ENCODE results near the gene LIMCH1. TPM values are rescaled to one million over a fixed set of nuclear protein-coding genes. Genes with fewer than 3 reads are reported as not detected.

LIMCH1 gene
- total RNA-seq, 1 experiment from 2014 or later, result 10.4 TPM

GRCh38 chr4:41678086-41678816 lies 140.3 kb downstream of the LIMCH1 start:
- CTCF ChIA-PET, result no interaction called here

DNA sequence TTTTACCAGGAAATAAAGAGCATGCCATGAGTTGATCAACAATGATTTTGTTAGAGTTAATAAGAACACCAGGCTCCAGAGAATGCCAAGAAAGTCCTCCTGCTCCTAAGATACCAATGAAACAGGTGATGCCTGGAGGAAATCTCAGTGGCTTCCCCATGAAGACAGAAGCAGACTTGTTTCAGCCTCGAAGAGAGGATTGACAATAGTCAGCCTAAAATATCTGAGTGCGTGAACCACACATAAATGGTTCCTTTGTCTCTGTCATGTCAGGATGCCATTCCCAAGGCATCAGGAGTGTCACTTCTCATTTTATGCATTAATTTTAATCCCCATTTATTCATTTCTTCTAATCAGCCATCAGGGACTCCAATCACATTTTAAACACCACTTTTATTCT lies 141.0 kb downstream of the LIMCH1 start:
- Histone ChIP-seq H4K20me1 (ENCODE audit: insufficient read depth) (no peaks in the 10 kb centered on the region), H3K4me2 (ENCODE audit: low read length) (no peak overlapping the region), H3K4me1 (ENCODE audit: control insufficient read depth in 1 of 2, insufficient read depth in 2 of 2, low read length in 2 of 2) (no peaks in the 10 kb centered on the region), H3K9me2 (ENCODE audit: insufficient read depth) (no peaks in the 10 kb centered on the region), H3K27ac (ENCODE audit: low read depth, low read length) (no peak overlapping the region), H3K79me2 (ENCODE audit: insufficient read depth, low read length) (no peaks in the 10 kb centered on the region), H3K27me3 (ENCODE audit: insufficient read depth, low read length) (no peaks in the 10 kb centered on the region), H2AFZ (ENCODE audit: low read depth, low read length, poor library complexity, severe bottlenecking) (no peak overlapping the region), H3K4me3 (replicated peaks in 1 of 2; ENCODE audit: low read depth in 1 of 2, low read length in 2 of 2) (no peak overlapping the region), H3K9me3 (ENCODE audit: control insufficient read depth in 1 of 2, insufficient read depth in 1 of 2, low read depth in 1 of 2, low read length in 2 of 2) (no peaks in the 10 kb centered on the region), H3K36me3 (ENCODE audit: control insufficient read depth in 1 of 2, insufficient read depth in 2 of 2, low read length in 2 of 2) (no peaks in the 10 kb centered on the region), H3K9ac (ENCODE audit: low read length) (no peak overlapping the region)
- ATAC-seq (no peak), DNase-seq (ENCODE audit: low read depth, low spot score) (no peak)
- TF ChIP-seq EGR1 (IDR thresholded peaks at IDR 0.05; ENCODE audit: low read depth) (no peak), ATF3 (IDR thresholded peaks at IDR 0.05) (no peak), RAD21 (IDR thresholded peaks at IDR 0.05; ENCODE audit: low read depth) (no peak), FOSL1 (IDR thresholded peaks at IDR 0.05; ENCODE audit: low read depth) (no peak), JUND (IDR thresholded peaks at IDR 0.05) (no peak), MAX (IDR thresholded peaks at IDR 0.05) (no peak), POLR2AphosphoS5 (IDR thresholded peaks at IDR 0.05; ENCODE audit: low read depth, low read length) (no peak), YY1 (IDR thresholded peaks at IDR 0.05; ENCODE audit: extremely low read depth, insufficient replicate concordance, low read depth, low read length) (no peak), ZNF274 (IDR thresholded peaks at IDR 0.05; ENCODE audit: low read depth, low read length) (no peak), ZFX (IDR thresholded peaks at IDR 0.05) (no peak), TCF7L2 (IDR thresholded peaks at IDR 0.05; ENCODE audit: borderline replicate concordance, extremely low read depth, insufficient read depth, insufficient read length) (no peak), SRF (IDR thresholded peaks at IDR 0.05; ENCODE audit: low read depth) (no peak), CBX3 (IDR thresholded peaks at IDR 0.05; ENCODE audit: low read depth) (no peak), ZBTB33 (IDR thresholded peaks at IDR 0.05; ENCODE audit: extremely low read depth, insufficient replicate concordance, low read length) (no peak), EZH2phosphoT487 (IDR thresholded peaks at IDR 0.05; ENCODE audit: borderline replicate concordance) (no peak), SP1 (IDR thresholded peaks at IDR 0.05; ENCODE audit: low read depth) (no peak), ELF1 (IDR thresholded peaks at IDR 0.05; ENCODE audit: borderline replicate concordance, low read depth) (no peak), EZH2 (IDR thresholded peaks at IDR 0.05) (no peak)
- ChIA-PET POLR2A (no interaction called here), CTCF (no interaction called here), RAD21 (ENCODE audit: low non-redundant PET in 1 of 2, low total read pairs in 2 of 2, uncharacterized antibody in 2 of 2, unreplicated experiment in 2 of 2) (no interaction called here)
- BruUV-seq (replicated peaks), result no TSS peak
- intact Hi-C loops (cut with micrococcal nuclease), result no loop called here

More at GRCh38 chr4:41678086-41678816, 140.3 kb downstream of the LIMCH1 start:
- no peaks in the 10 kb centered on the region for H3K27me3 ChIP-seq (ENCODE audit: insufficient read depth, low read length)
- no peaks in the 10 kb centered on the region for H3K36me3 ChIP-seq (ENCODE audit: control insufficient read depth in 1 of 2, insufficient read depth in 2 of 2, low read length in 2 of 2)
- H3K4me1 ChIP-seq (ENCODE audit: control insufficient read depth in 1 of 2, insufficient read depth in 2 of 2, low read length in 2 of 2), result no peaks in the 10 kb centered on the region
- H3K79me2 ChIP-seq (ENCODE audit: insufficient read depth, low read length), result no peaks in the 10 kb centered on the region
- H2AFZ ChIP-seq (ENCODE audit: low read depth, low read length, poor library complexity, severe bottlenecking), result no peak overlapping the region
- no peak for TF ChIP-seq FOSL1 (IDR thresholded peaks at IDR 0.05; ENCODE audit: low read depth)
- no peaks in the 10 kb centered on the region for H3K9me3 ChIP-seq (ENCODE audit: control insufficient read depth in 1 of 2, insufficient read depth in 1 of 2, low read depth in 1 of 2, low read length in 2 of 2)
- no peaks in the 10 kb centered on the region for H3K9me2 ChIP-seq (ENCODE audit: insufficient read depth)
- intact Hi-C loops (cut with micrococcal nuclease), result no loop called here
- H3K4me3 ChIP-seq (replicated peaks in 1 of 2; ENCODE audit: low read depth in 1 of 2, low read length in 2 of 2), result no peak overlapping the region
- no peak for DNase-seq (ENCODE audit: low read depth, low spot score)
- RAD21 ChIA-PET (ENCODE audit: low non-redundant PET in 1 of 2, low total read pairs in 2 of 2, uncharacterized antibody in 2 of 2, unreplicated experiment in 2 of 2), result no interaction called here
- H4K20me1 ChIP-seq (ENCODE audit: insufficient read depth), result no peaks in the 10 kb centered on the region
- H3K4me2 ChIP-seq (ENCODE audit: low read length), result no peak overlapping the region
- H3K9ac ChIP-seq (ENCODE audit: low read length), result no peak overlapping the region
- POLR2A ChIA-PET, result no interaction called here
- no peak overlapping the region for H3K27ac ChIP-seq (ENCODE audit: low read depth, low read length)
- ATAC-seq, result no peak
- BruUV-seq (replicated peaks), result no TSS peak
